GM04504 (cell line): ENCODE results near the gene HIP1.
A peak's percentile ranks its signal among the peaks of the same experiment; 100 is the strongest.
"Not testable (repeated sequence)": the region's sequence is repeated elsewhere in the genome, so short reads cannot be mapped to it uniquely, and the experiment has no call there.

Experiments
- DNase-seq: peaks from one replicate; pipeline ENCODE4 v3.0.0-alpha.2; 2012; ENCODE audit warnings: low read depth

HIP1 gene

GRCh38 chr7:75739796-75740672 is 1.3 kb upstream of the HIP1 start:
- no peak for DNase-seq

DNA sequence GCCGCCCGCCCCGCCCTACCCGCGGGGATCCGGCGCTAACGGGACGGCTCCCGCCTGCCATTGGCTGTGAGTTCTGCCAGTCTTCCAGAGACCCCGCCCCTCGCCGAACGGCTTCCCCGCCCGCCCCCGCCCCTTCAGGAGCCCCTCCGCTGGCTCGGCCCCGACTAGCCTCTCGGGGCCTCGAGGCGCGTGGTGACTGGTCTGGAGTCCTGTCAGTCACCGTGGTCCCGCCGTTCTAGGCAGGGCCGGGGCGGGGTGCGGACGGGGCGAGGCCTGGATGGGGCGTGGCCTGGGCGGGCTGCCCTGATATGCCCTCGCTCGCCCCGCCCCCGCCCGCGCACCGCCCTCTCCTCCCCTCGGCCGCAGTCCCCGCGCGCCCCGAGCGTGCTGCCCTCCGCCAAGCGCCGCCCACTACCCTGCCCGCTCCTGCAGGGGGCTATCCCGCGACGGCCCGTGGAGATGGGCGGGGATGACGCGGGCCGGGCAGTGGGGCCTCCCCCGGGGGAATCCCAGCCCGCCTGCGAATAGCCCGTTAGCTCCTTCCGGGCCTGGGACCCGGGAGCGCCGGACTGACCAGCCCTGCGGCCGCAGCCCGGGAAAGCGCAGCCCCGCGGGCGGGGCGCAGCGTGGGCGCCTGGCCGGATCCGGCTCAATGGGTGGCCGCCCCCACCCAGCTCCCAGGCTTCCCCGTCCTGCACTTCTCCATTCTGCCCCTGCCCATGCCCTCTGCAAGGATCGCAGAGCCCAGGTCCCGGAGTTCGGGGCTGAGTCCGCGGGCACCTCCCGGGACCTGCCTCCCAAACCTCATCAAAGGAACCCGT is 444 bp upstream of the HIP1 start:
- peak; percentile 97 for DNase-seq

- DNase-seq, result no peak
Observed at GRCh38 chr7:75737856-75738603, 711 bp downstream of the HIP1 start.

DNA sequence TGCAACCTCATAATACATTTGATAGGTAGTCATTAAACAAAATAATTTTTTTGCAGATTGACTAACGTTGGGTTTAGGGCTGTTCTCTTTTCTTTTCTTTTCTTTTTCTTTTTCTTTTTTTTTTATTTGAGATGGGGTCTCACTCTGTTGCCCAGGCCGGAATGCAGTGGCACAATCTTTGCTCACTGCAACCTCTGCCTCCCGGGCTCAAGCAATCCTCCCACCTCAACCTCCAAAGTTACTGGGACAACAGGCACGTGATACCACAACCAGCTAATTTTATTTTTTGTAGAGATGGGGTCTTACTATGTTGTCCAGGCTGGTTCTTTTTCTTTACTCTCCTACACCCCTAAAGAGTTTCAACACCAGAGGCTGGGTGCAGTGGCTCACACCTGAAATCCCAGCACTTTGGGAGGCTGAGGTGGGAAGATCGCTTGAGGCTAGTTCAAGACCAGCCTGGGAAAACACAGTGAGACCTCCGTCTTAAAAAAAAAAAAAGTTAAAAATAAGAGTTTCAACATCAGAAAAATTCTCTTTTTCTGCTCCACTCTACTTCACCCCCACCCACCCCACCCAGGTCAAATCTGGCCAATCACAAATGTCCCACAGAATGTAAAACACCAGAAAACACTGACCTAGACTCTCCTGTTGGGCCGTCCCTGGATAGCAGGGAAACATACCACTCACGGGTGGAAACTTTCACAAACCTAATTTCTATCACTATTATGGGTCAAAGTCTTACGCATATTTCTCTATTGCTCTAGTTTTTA is 3.0 kb downstream of the HIP1 start:
- DNase-seq, result no peak

- peak; percentile 61 for DNase-seq
Observed at GRCh38 chr7:75734586-75735458, 3.9 kb downstream of the HIP1 start.

DNA sequence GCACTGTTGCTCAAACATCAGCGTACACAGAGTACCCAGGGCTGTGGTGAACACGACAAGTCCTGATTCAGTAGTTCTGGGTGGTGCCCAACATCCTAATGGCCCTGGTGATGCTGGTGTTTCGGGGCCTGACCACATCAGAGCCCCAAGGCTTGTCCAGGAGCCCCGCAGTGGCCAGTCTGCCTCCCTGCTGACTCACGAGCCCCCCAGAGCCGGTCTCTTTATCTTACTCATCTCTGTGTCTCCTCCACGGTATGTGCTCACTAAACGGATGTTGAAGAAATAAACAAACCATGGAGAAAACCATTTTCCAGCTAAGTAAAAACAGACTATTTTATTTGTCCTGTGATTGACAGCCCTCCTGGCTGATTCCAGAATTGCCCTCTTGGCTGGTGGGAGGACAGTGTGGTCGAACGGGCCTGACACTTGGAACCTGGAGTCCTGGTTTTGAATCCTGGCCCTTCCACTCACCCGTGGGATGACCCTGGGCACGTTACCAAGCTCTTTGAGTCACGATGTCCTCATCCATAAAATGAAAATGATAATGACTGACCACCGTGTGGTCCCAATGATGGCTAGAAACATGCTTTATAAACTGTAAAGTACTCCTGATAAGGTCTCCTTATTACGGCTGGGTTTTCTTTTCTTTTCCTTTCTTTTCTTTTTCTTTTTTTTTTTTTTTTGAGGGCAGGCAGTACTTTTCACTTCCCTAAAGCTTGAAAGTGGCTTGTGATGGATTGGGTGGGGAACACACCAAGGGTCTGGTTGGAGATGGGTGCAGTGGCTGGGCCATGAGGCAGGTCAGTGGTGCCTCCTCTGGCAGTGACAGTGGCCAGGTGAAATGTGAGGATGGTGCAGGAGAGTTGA is 5.7 kb downstream of the HIP1 start:
- DNase-seq, result peak; percentile 97

GRCh38 chr7:75732016-75732521 is 6.7 kb downstream of the HIP1 start:
- no peak for DNase-seq

- DNase-seq, result no peak
Observed at GRCh38 chr7:75729851-75730274, 8.9 kb downstream of the HIP1 start.

- no peak for DNase-seq
Observed at GRCh38 chr7:75727881-75728593, 10.7 kb downstream of the HIP1 start.

GRCh38 chr7:75727351-75727750 is 11.4 kb downstream of the HIP1 start:
- not testable (repeated sequence) for DNase-seq

DNA sequence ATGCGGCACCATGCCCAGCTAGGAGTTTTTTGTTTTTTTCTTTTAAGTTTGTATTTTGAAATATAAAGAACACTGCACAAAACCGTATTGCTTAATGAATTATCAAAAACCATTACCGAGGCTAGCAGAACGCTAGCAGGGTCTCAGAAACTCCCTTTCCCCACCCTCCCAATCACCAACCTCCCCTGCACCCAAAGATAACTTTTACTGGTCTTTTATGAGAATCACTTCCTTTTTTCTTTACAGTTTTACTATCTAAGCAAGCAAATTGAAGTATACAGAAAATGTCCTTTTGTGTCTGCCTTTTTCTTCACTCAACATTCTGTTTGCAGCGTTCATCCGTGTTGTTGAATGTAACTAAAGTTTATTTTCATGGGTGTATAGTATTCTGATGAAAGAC is 13.4 kb downstream of the HIP1 start:
- no peak for DNase-seq

DNA sequence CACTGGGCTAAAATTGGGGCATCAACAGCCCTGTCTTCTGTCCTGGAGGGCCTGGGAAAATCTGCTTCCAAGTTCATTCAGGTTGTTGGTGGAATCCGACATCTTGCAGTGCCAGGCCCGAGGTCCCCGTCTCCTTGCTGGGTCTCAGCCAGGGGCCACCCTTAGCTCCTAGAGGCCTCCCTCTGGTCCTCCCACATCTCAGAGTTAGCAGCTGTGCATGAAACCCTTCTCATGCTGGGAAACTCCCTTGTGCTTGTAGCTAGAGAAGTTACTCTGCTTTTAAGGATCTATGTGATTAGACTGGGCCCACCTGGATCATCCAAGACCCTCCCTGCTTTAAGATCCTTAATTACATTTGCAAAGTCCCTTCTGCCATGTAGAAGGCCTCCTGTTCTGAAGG is 15.3 kb downstream of the HIP1 start:
- no peak for DNase-seq

- DNase-seq, result no peak
Observed at GRCh38 chr7:75722373-75722772, 16.4 kb downstream of the HIP1 start.

GRCh38 chr7:75721922-75722321 is 16.8 kb downstream of the HIP1 start:
- DNase-seq, result not testable (repeated sequence)

GRCh38 chr7:75721426-75721825 is 17.3 kb downstream of the HIP1 start:
- no peak for DNase-seq

- no peak for DNase-seq
Observed at GRCh38 chr7:75719626-75720025, 19.1 kb downstream of the HIP1 start.

- no peak for DNase-seq
Observed at GRCh38 chr7:75718390-75719031, 20.2 kb downstream of the HIP1 start.

DNA sequence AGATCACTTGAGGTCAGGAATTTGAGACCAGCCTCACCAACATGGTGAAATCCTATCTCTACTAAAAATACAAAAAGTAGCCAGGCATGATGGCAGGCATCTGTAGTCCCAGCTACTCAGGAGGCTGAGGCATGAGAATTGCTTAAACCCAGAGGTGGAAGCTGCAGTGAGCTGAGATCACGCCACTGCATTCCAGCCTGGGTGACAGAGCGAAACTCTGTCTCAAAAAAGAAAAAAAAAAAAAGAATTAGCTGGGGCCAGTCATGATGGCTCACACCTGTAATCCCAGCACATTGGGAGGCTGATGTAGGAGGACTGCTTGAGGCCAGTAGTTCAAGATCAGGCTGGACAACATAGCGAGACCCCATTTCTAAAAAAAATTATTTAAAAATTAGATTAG is 21.0 kb downstream of the HIP1 start:
- DNase-seq, result not testable (repeated sequence)
